Activated CD8-positive, alpha-beta memory T cell treated with anti-CD3 and anti-CD28 coated beads, Interleukin-2, amount 50 U/mL, for 1 hour (primary cell): Measurements from ENCODE around the gene ZNF783.
"Not testable (repeated sequence)": the region's sequence is repeated elsewhere in the genome, so short reads cannot be mapped to it uniquely, and the experiment has no call there.

ENCODE experiments used
- DNase-seq: peaks from one replicate; pipeline ENCODE4 v3.0.0-alpha.2; 2020; ENCODE audit errors: extremely low read depth

ZNF783 gene

DNA sequence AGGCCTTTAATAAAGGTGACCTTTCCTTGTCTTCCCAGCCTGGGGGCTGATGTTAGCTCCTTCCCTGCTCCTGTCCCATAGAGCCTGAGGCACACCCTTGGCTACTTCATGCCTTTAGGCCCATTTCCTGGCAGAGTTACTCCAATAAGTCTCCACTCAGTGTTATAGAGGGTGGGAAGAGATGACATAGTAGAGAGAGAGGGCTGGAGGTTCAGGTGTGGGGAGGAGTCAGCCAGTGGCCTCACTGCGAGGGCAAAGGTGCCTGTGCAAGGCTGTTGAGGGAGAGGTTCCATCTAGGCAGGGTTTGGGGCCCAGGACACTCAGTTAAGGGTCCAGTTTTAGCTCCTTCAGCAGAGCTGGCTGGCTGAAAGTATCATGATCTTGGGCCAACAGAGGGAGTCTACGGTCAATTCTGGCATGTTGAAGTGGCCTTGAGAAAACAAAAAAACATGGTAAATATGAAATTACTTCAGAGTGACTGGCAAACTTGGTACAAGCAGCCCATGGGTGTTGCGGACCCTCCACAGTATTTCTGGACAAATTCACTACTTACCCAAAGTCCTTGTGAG lies 67.9 kb downstream of the ZNF783 start:
- DNase-seq, result no peak

DNA sequence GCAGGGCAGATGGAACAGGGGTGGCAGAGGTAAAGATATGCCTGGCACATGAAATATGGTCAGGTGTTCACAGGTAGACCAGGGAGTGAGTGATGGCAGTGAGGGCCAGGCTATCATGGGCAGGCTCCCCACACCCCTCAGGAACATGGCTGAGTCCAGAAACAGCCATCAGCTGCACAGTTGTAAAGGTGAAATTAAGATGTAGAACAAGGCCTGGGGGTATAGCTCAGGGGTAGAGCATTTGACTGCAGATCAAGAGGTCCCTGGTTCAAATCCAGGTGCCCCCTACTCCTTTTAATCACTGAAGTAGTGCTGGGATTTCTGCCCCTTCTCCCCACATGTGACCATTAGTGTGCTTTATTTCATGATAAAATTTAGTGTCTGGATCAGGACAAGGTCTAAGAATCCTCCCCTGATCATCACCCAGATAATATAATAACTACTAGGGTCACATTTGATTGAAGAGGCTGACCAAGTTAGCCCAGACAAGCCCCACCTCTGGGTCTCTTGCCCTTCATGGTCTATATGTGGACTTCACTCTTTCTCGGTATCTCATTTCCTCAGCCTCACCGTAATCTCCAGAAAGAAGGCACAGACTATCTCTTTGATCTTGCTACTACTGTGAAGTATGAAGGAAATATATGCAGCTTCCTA lies 69.0 kb downstream of the ZNF783 start:
- no peak for DNase-seq

DNA sequence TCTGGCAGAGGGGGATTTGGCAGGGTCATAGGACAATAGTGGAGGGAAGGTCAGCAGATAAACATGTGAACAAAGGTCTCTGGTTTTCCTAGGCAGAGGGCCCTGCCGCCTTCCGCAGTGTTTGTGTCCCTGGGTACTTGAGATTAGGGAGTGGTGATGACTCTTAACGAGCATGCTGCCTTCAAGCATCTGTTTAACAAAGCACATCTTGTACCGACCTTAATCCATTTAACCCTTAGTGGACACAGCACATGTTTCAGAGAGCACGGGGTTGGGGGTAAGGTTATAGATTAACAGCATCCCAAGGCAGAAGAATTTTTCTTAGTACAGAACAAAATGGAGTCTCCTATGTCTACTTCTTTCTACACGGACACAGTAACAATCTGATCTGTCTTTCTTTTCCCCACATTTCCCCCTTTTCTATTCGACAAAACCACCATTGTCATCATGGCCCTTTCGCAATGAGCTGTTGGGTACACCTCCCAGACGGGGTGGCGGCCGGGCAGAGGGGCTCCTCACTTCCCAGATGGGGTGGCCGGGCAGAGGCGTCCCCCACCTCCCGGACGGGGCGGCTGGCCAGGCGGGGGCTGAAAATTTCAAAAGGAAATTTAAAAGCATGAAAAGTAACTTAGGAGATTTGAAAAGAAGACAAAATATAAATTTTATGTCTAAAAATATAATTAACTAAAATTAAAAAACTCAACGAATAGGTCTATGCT lies 70.8 kb downstream of the ZNF783 start:
- DNase-seq, result not testable (repeated sequence)

DNA sequence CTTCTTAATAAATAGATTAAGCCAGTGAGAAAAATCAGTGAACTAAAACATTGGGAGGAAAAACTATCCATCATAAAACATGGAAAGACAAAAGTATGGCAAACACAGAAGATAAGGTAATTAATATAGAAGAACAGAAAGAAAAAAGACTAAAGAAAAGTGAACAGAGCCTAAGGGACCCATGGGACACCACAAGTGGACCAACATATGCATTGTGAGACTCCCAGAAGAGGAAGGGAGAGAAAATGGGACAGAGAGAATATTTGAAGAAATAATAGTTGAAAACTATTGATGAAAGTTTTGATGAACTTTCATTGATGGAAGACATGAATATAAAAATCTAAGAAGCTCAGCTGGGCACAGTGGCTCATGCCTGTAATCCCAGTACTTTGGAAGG lies 71.3 kb downstream of the ZNF783 start:
- DNase-seq, result no peak

DNA sequence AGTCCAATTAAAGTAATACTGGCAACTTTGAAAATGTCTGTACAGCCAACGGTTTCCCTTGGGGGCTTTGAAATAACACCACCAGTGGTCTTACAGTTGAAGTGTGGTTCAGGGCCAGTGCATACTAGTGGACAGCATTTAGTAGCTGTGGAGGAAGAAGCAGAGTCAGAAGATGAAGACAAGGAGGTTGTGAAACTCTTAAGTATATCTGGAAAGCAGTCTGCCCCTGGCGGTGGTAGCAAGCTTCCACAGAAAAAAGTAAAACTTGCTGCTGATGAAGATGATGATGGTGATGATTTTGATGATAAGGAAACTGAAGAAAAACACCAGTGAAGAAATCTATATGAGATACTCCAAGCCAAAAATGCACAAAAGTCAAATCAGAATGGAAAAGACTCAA lies 72.2 kb downstream of the ZNF783 start:
- DNase-seq, result no peak
